ENCODE measurements around the gene SH3RF3. TPM values are rescaled to one million over a fixed set of nuclear protein-coding genes. Genes with fewer than 3 reads are reported as not detected.

The SH3RF3 gene
- total RNA-seq, 1 donor from 2014 or later = 7.9 TPM

GRCh38 chr2:109340381-109340780, 211.4 kb downstream of the SH3RF3 start:
- H3K9me3 ChIP-seq (replicated peaks) = no peaks in the 10 kb centered on the region
- H3K27me3 ChIP-seq (ENCODE audit: low read depth) = no peaks in the 10 kb centered on the region
- H3K4me1 ChIP-seq = peaks cover 18% of the 10 kb centered on the region
- no peak for TF ChIP-seq CTCF (IDR thresholded peaks at IDR 0.05; ENCODE audit: borderline replicate concordance)
- DNase-seq = no peak
- H3K27ac ChIP-seq (replicated peaks) = no peak overlapping the region
- H3K4me3 ChIP-seq = no peak overlapping the region
- H3K36me3 ChIP-seq = no peaks in the 10 kb centered on the region
- intact Hi-C loops (cut with micrococcal nuclease) = no loop called here

GRCh38 chr2:109341355-109342255, 212.6 kb downstream of the SH3RF3 start:
- Histone ChIP-seq H3K4me3 (no peak overlapping the region), H3K27ac (replicated peaks) (no peak overlapping the region), H3K4me1 (peaks cover 11% of the 10 kb centered on the region), H3K9me3 (replicated peaks) (no peaks in the 10 kb centered on the region), H3K36me3 (no peaks in the 10 kb centered on the region), H3K27me3 (ENCODE audit: low read depth) (no peaks in the 10 kb centered on the region)
- DNase-seq = no peak
- TF ChIP-seq CTCF (IDR thresholded peaks at IDR 0.05; ENCODE audit: borderline replicate concordance) = no peak
- intact Hi-C loops (cut with micrococcal nuclease) = no loop called here

- Histone ChIP-seq H3K27ac (replicated peaks) (no peak overlapping the region), H3K36me3 (no peaks in the 10 kb centered on the region), H3K27me3 (ENCODE audit: low read depth) (no peaks in the 10 kb centered on the region), H3K9me3 (replicated peaks) (no peaks in the 10 kb centered on the region), H3K4me1 (peaks cover 11% of the 10 kb centered on the region), H3K4me3 (no peak overlapping the region)
- DNase-seq = no peak
- TF ChIP-seq CTCF (IDR thresholded peaks at IDR 0.05; ENCODE audit: borderline replicate concordance) = no peak
- intact Hi-C loops (cut with micrococcal nuclease) = no loop called here
Observed at GRCh38 chr2:109342256-109342850, 213.3 kb downstream of the SH3RF3 start.

- DNase-seq = no peak
- H3K27me3 ChIP-seq (ENCODE audit: low read depth) = no peaks in the 10 kb centered on the region
- no peaks in the 10 kb centered on the region for H3K9me3 ChIP-seq (replicated peaks)
- intact Hi-C loops (cut with micrococcal nuclease) = no loop called here
- H3K4me3 ChIP-seq = no peak overlapping the region
- peaks cover 11% of the 10 kb centered on the region for H3K4me1 ChIP-seq
- H3K36me3 ChIP-seq = no peaks in the 10 kb centered on the region
- no peak for TF ChIP-seq CTCF (IDR thresholded peaks at IDR 0.05; ENCODE audit: borderline replicate concordance)
- H3K27ac ChIP-seq (replicated peaks) = no peak overlapping the region
Observed at GRCh38 chr2:109342930-109343329, 213.9 kb downstream of the SH3RF3 start.

- intact Hi-C loops (cut with micrococcal nuclease) = no loop called here
- Histone ChIP-seq H3K27ac (replicated peaks) (no peak overlapping the region), H3K9me3 (replicated peaks) (no peaks in the 10 kb centered on the region), H3K36me3 (no peaks in the 10 kb centered on the region), H3K4me1 (peaks cover 15% of the 10 kb centered on the region), H3K4me3 (no peak overlapping the region), H3K27me3 (ENCODE audit: low read depth) (no peaks in the 10 kb centered on the region)
- DNase-seq = no peak
- TF ChIP-seq CTCF (IDR thresholded peaks at IDR 0.05; ENCODE audit: borderline replicate concordance) = no peak
Observed at GRCh38 chr2:109343460-109343859, 214.5 kb downstream of the SH3RF3 start.

Measured in left ventricle myocardium inferior (tissue), 1 donor.